HG03097 (cell line): ENCODE data around the gene FBXL14.

ENCODE experiments used
- ATAC-seq: cut with Tn5 transposase; IDR thresholded peaks from one replicate; pipeline ENCODE4 v1.9.1; 2021; ENCODE audit not compliant: unreplicated experiment, low FRiP score

The FBXL14 gene

DNA sequence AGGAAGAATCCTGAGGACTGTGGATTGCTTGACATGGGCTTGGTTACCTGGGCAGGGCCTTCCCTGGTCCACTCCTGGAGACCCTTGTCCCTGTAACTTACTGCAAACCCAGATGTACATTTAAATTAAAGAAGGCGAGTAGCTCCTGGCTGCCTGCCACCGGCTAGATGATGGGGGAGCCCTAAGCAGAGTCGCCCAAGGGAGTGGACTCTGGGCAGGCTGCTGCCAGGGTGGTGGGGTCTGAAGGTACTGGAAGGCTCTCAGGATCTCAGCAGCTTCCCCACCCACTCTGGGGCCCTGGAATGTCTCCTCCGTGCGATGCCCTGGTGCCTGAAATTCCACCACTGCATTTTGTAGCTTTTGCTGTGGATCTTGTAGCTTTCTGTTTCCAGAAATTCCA, 74.7 kb downstream of the FBXL14 start:
- ATAC-seq, result no peak

DNA sequence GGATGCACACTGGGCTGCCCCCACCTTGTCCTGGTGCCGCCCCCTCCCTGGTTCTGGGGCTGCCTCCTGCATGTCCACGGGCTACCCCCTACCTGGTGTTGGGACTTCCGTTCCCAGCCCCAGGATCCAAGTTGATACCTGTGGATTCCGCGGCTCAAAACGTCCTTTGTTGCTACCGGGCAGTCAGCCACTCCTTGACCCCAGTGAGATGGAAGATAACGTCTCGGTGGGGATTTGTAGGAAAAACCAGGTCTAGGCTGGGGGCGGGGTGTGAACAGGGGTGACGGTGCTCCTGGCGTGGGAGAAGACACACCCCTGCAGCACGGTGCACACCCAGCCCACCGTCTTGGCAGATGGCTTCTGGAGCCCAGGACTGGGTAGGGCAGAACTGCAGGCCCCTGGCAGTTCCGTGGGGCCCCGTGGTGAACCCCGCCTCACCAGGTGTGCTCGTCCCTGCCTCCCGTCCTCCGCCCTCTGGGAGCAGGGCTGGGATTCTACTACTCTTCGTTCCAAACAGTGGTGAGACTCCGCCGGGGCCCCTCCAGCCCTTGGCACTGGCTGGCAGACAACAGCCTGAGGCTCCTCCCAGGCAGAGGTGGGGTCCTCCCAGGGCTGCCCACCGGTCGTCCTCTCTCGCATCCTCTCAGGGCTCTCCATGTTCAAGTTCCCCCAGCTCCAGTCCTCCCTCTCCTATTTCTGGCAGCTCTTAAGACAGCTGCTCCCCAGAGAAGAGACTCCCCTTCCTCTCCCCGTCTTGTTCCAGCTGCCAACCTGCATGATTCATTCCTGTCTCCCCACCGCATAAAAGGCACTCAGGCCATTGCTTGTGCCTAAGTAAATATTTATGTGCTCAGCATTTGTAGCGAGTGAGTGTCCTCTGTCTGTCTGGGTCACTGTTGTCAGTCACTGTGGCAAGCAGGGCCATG, 75.5 kb downstream of the FBXL14 start:
- no peak for ATAC-seq

DNA sequence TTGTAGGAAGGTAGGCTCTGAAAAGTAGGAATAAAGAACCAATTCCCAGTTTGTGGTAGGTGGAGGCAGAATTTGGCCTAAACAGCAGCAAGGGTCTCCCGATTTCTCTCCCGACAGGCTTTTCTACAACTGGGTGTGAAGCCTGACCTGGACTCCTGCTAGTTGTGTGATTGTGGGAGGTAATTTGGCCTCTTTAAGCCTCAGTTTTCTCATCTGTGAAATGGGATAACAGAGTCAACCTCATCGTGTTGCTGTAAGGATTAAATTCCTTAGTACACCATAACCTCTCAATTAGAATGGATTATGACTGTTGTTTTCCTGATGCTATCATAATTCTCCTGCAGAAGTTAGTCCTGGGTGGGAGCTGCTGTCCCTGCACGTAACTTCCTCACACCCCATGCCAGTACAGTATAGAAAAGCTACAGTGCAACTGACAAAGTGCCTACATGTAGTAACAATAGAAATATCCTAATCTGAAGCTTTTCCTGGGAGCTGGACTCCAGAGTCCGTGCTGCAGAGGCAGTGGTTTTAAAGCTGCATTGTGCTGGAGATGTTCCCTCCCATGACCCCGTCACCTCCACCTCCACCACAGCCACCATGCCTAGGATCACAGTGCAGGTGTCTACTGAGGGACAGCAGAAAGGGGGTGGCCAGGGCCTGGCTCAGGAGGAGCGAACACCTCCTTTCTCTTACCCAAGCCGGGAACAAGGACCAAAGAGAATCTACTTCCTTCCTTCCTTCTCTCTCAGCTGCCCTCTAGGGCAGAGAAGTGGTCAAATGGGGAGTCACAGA, 76.5 kb downstream of the FBXL14 start:
- ATAC-seq, result no peak

DNA sequence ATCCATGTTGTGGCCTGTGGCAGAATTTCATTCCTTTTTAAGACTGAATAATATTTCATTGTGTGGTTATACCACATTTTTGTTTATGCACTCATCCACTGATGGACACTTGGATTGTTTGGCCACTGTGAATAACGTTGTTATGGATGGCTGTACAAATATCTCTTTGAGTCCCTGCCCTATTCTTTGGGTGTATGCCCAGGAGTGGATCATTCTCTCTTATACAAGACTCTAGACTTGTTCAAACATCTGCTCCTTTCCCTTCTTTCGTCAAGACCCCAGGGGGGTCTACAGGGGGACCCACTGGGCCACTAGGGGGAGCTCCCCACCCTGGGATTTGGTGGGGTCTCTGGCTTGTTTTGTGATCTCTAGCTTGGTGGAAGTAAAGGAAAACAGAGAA, 77.4 kb downstream of the FBXL14 start:
- no peak for ATAC-seq
